ENCODE measurements around the gene DNER.

The DNER gene

GRCh38 chr2:229612384-229612971 is 101.9 kb downstream of the DNER start:
- no peak for DNase-seq

- DNase-seq, result no peak
Observed at GRCh38 chr2:229611360-229611759, 103.0 kb downstream of the DNER start.

GRCh38 chr2:229610872-229611271 is 103.5 kb downstream of the DNER start:
- DNase-seq, result no peak

GRCh38 chr2:229610333-229610732 is 104.0 kb downstream of the DNER start:
- DNase-seq, result no peak

GRCh38 chr2:229601936-229602335 is 112.4 kb downstream of the DNER start:
- DNase-seq, result no peak

- no peak for DNase-seq
Observed at GRCh38 chr2:229601396-229601795, 113.0 kb downstream of the DNER start.

GRCh38 chr2:229598227-229598626 is 116.1 kb downstream of the DNER start:
- no peak for DNase-seq

- DNase-seq, result no peak
Observed at GRCh38 chr2:229596796-229597195, 117.6 kb downstream of the DNER start.

GRCh38 chr2:229591611-229592010 is 122.7 kb downstream of the DNER start:
- no peak for DNase-seq

- no peak for DNase-seq
Observed at GRCh38 chr2:229586746-229587705, 127.3 kb downstream of the DNER start.

- DNase-seq, result no peak
Observed at GRCh38 chr2:229586012-229586411, 128.3 kb downstream of the DNER start.

- no peak for DNase-seq
Observed at GRCh38 chr2:229582151-229582550, 132.2 kb downstream of the DNER start.

GRCh38 chr2:229578052-229578846 is 136.1 kb downstream of the DNER start:
- DNase-seq, result no peak

GRCh38 chr2:229575569-229576315 is 138.6 kb downstream of the DNER start:
- DNase-seq, result no peak

GRCh38 chr2:229572507-229573271 is 141.7 kb downstream of the DNER start:
- no peak for DNase-seq

- no peak for DNase-seq
Observed at GRCh38 chr2:229571243-229571642, 143.1 kb downstream of the DNER start.

- no peak for DNase-seq
Observed at GRCh38 chr2:229566370-229566769, 148.0 kb downstream of the DNER start.

- DNase-seq, result no peak
Observed at GRCh38 chr2:229564300-229564907, 150.0 kb downstream of the DNER start.

- DNase-seq, result no peak
Observed at GRCh38 chr2:229563388-229563787, 151.0 kb downstream of the DNER start.

GRCh38 chr2:229562472-229563127 is 151.8 kb downstream of the DNER start:
- no peak for DNase-seq

GRCh38 chr2:229559986-229560385 is 154.4 kb downstream of the DNER start:
- no peak for DNase-seq
